Measurements from ENCODE around the gene NDRG2.

NDRG2 gene

DNA sequence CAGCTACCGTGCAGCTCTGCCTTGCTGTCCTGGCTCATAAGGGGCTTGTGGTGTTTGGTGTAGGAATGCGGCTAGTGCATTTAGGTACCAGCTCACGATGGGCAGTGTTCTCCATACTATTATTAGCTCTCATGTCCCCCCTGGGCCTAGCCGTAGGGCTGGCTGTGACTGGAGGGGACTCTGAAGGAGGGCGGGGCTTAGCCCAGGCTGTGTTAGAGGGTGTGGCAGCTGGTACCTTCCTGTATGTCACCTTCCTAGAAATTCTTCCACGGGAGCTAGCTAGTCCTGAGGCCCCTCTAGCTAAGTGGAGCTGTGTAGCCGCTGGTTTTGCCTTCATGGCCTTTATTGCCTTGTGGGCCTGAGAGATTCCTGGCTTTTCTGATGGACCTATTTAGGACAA, 23.6 kb downstream of the NDRG2 start:
- no peak for TF ChIP-seq YY1 (IDR thresholded peaks at IDR 0.05; ENCODE audit: insufficient read depth, insufficient read length)
- TF ChIP-seq SUZ12 (IDR thresholded peaks at IDR 0.05; ENCODE audit: extremely low read depth, insufficient read depth, insufficient read length): no peak
- TF ChIP-seq ZNF274 (IDR thresholded peaks at IDR 0.05; ENCODE audit: low read depth, low read length): no peak
- no peaks in the 10 kb centered on the region for H3K9me3 ChIP-seq (ENCODE audit: insufficient read depth, low read length)
- H3K9ac ChIP-seq (ENCODE audit: insufficient read length, low read depth): no peak overlapping the region
- peaks cover 6% of the 10 kb centered on the region for H3K4me1 ChIP-seq (ENCODE audit: insufficient read depth, insufficient read length)
- DNase-seq (ENCODE audit: low read depth, low spot score): no peak
- H3K27me3 ChIP-seq (ENCODE audit: insufficient read depth, insufficient read length): no peaks in the 10 kb centered on the region
- H3K36me3 ChIP-seq (ENCODE audit: insufficient read depth, insufficient read length, low read length): peaks cover 8% of the 10 kb centered on the region
- no peak overlapping the region for H3K4me3 ChIP-seq (ENCODE audit: insufficient read length, low read depth)

DNA sequence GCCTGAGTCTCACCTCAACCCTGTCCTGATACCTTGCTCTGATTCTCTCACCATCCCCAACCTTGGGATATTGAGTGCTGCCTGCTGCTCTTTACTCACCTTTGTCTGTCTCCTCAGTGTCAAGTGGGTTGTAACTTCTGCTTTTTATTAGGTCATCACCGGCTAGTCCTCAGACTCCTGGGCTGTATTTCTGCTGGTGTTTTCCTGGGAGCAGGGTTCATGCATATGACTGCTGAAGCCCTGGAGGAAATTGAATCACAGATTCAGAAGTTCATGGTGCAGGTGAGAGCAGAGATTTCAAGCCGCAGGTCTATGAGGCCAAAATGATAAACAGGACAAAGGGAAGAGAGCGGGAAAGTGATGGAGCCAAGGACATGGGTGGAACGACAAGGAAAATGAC, 25.3 kb downstream of the NDRG2 start:
- DNase-seq (ENCODE audit: low read depth, low spot score): no peak
- peaks cover 24% of the 10 kb centered on the region for H3K36me3 ChIP-seq (ENCODE audit: insufficient read depth, insufficient read length, low read length)
- TF ChIP-seq SUZ12 (IDR thresholded peaks at IDR 0.05; ENCODE audit: extremely low read depth, insufficient read depth, insufficient read length) (no peak), YY1 (IDR thresholded peaks at IDR 0.05; ENCODE audit: insufficient read depth, insufficient read length) (no peak), ZNF274 (IDR thresholded peaks at IDR 0.05; ENCODE audit: low read depth, low read length) (no peak)
- no peak overlapping the region for H3K9ac ChIP-seq (ENCODE audit: insufficient read length, low read depth)
- H3K4me1 ChIP-seq (ENCODE audit: insufficient read depth, insufficient read length): peaks cover 6% of the 10 kb centered on the region
- no peaks in the 10 kb centered on the region for H3K9me3 ChIP-seq (ENCODE audit: insufficient read depth, low read length)
- no peak overlapping the region for H3K4me3 ChIP-seq (ENCODE audit: insufficient read length, low read depth)
- H3K27me3 ChIP-seq (ENCODE audit: insufficient read depth, insufficient read length): no peaks in the 10 kb centered on the region

DNA sequence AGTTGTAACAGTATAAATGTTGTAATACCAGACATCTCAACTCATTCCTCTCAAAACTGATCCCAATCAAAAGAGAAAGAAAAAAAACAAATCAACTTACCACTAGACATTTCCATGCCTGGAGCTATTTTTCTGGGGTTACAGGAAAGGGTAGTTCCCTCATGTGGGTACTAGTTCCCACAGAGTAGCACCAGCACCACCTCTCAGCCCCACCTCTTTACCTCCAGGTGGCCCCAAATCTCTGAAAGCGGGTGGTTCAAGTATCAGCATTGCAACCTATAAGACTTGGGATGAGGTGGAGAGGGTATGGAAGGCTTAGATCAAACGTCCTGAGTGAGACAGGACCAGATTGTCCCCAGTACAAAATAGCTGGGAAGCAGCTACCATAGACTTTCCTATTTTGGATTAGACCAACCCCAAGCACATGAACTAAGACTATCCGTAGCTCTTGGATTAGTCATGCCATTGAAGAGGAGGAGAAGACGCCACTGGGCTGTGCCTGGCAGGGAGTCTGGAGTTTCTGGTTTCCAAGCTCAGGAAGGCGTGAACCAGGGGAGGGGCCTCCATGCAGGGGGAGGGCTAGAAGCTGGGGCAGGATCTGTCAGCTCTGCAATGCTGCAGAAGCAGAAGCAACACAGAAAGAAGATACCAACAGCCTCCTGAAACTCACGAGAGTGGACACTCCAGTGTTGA, 26.0 kb downstream of the NDRG2 start, which contains the start of gene SLC39A2:
SLC39A2 (plus strand) TSS at position 620 of the 693 bp plus-strand sequence. CDS start 154 bp downstream, outside the sequence.
- TF ChIP-seq YY1 (IDR thresholded peaks at IDR 0.05; ENCODE audit: insufficient read depth, insufficient read length) (no peak), ZNF274 (IDR thresholded peaks at IDR 0.05; ENCODE audit: low read depth, low read length) (no peak), SUZ12 (IDR thresholded peaks at IDR 0.05; ENCODE audit: extremely low read depth, insufficient read depth, insufficient read length) (no peak)
- peaks cover 32% of the 10 kb centered on the region for H3K36me3 ChIP-seq (ENCODE audit: insufficient read depth, insufficient read length, low read length)
- H3K9me3 ChIP-seq (ENCODE audit: insufficient read depth, low read length): no peaks in the 10 kb centered on the region
- peak; percentile 8 for DNase-seq (ENCODE audit: low read depth, low spot score)
- H3K4me1 ChIP-seq (ENCODE audit: insufficient read depth, insufficient read length): peaks cover 6% of the 10 kb centered on the region
- no peak within 1 kb of the TSS for H3K9ac ChIP-seq (ENCODE audit: insufficient read length, low read depth)
- no peaks in the 10 kb centered on the region for H3K27me3 ChIP-seq (ENCODE audit: insufficient read depth, insufficient read length)
- H3K4me3 ChIP-seq (ENCODE audit: insufficient read length, low read depth): no peak within 1 kb of the TSS

DNA sequence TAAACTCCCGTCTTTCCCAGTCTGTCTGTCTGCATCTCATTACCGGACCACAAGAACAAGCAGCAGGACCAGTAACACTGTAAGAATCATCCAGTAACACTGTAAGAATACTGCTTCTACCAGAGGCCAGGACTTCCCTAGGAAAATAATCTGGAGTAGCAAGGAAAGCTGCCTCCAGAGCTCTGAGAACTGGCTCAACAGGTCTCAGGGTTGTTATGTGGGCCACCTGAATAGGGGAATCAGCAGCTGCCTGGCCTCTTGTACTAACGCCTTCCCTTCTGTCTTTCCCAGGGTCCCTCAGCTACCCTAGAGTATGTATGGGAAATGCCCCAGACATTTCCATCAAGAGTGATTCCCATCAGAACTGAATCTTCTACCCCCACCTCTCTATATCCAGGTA, 26.7 kb downstream of the NDRG2 start:
- TF ChIP-seq ZNF274 (IDR thresholded peaks at IDR 0.05; ENCODE audit: low read depth, low read length) (no peak), SUZ12 (IDR thresholded peaks at IDR 0.05; ENCODE audit: extremely low read depth, insufficient read depth, insufficient read length) (no peak), YY1 (IDR thresholded peaks at IDR 0.05; ENCODE audit: insufficient read depth, insufficient read length) (no peak)
- Histone ChIP-seq H3K36me3 (ENCODE audit: insufficient read depth, insufficient read length, low read length) (peaks cover 37% of the 10 kb centered on the region), H3K27me3 (ENCODE audit: insufficient read depth, insufficient read length) (no peaks in the 10 kb centered on the region), H3K4me1 (ENCODE audit: insufficient read depth, insufficient read length) (peaks cover 6% of the 10 kb centered on the region), H3K9me3 (ENCODE audit: insufficient read depth, low read length) (no peaks in the 10 kb centered on the region), H3K4me3 (ENCODE audit: insufficient read length, low read depth) (no peak overlapping the region), H3K9ac (ENCODE audit: insufficient read length, low read depth) (no peak overlapping the region)
- DNase-seq (ENCODE audit: low read depth, low spot score): no peak

DNA sequence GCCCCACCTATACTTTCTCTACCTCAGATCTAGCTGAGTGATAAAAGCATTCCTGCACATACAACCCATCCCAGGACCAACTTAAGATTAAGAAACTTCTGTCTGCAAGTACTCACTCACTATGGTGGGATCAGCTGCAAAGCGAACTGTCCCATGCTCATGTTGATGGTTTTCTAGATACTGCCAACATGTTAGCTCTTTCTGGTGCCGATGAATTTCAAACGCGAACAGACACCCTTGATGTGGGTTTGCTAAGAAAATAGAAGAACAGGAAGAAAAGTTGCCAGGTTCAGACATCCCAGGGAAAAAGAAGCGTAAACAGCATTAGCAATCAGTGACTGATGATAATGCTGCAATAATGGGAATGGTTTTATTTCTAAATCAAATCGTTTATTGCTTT, 27.3 kb downstream of the NDRG2 start:
- no peak overlapping the region for H3K9ac ChIP-seq (ENCODE audit: insufficient read length, low read depth)

DNA sequence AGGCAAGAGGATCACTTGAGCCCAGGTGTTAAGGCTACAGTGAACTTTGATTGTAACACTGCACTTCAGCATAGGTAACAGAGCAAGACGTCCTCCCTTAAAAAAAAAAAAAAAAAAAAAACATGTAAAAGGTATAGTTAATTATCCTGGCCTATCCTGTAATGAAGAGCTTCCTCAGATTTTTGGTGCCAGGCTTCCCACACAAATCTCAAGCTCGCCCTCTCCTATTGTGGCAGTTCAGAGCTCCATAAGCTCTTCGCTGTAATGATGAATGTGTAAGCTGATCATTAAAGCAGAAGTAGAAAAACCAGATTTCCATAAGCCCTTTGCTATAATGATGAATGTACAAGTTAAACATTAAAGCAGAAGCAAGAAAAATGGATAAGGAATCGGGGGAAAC, 27.7 kb downstream of the NDRG2 start:
- no peaks in the 10 kb centered on the region for H3K27me3 ChIP-seq (ENCODE audit: insufficient read depth, insufficient read length)
- H3K9ac ChIP-seq (ENCODE audit: insufficient read length, low read depth): no peak overlapping the region
- no peaks in the 10 kb centered on the region for H3K9me3 ChIP-seq (ENCODE audit: insufficient read depth, low read length)
- H3K4me3 ChIP-seq (ENCODE audit: insufficient read length, low read depth): no peak overlapping the region
- H3K4me1 ChIP-seq (ENCODE audit: insufficient read depth, insufficient read length): peaks cover 6% of the 10 kb centered on the region
- TF ChIP-seq YY1 (IDR thresholded peaks at IDR 0.05; ENCODE audit: insufficient read depth, insufficient read length) (no peak), SUZ12 (IDR thresholded peaks at IDR 0.05; ENCODE audit: extremely low read depth, insufficient read depth, insufficient read length) (no peak), ZNF274 (IDR thresholded peaks at IDR 0.05; ENCODE audit: low read depth, low read length) (no peak)
- peaks cover 47% of the 10 kb centered on the region for H3K36me3 ChIP-seq (ENCODE audit: insufficient read depth, insufficient read length, low read length)
- DNase-seq (ENCODE audit: low read depth, low spot score): no peak

More for the DNA sequence above, 27.3 kb downstream of the NDRG2 start:
- Histone ChIP-seq H3K36me3 (ENCODE audit: insufficient read depth, insufficient read length, low read length) (peaks cover 42% of the 10 kb centered on the region), H3K4me1 (ENCODE audit: insufficient read depth, insufficient read length) (peaks cover 6% of the 10 kb centered on the region), H3K4me3 (ENCODE audit: insufficient read length, low read depth) (no peak overlapping the region), H3K27me3 (ENCODE audit: insufficient read depth, insufficient read length) (no peaks in the 10 kb centered on the region), H3K9me3 (ENCODE audit: insufficient read depth, low read length) (no peaks in the 10 kb centered on the region)
- DNase-seq (ENCODE audit: low read depth, low spot score): no peak
- TF ChIP-seq SUZ12 (IDR thresholded peaks at IDR 0.05; ENCODE audit: extremely low read depth, insufficient read depth, insufficient read length) (no peak), YY1 (IDR thresholded peaks at IDR 0.05; ENCODE audit: insufficient read depth, insufficient read length) (no peak), ZNF274 (IDR thresholded peaks at IDR 0.05; ENCODE audit: low read depth, low read length) (no peak)

DNA sequence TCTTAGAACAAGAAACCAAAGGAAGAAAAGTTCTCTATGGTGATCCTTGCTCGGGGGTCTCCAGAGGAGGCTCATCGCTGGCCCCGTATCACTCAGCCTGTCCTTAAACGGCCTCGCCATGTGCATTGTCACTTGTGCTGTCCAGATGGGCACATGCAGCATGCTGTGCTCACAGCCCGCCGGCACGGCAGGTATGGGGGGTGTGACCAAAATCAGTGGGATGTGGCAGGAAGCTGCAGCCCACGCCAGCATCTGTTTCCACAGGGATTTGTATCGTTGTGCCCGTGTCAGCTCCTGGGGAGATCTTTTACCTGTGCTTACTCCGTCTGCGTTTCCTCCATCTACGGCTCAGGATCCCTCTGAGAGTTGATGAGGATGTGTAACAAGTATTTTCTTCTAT, 28.3 kb downstream of the NDRG2 start:
- H3K36me3 ChIP-seq (ENCODE audit: insufficient read depth, insufficient read length, low read length): peaks cover 52% of the 10 kb centered on the region
- TF ChIP-seq ZNF274 (IDR thresholded peaks at IDR 0.05; ENCODE audit: low read depth, low read length) (no peak), YY1 (IDR thresholded peaks at IDR 0.05; ENCODE audit: insufficient read depth, insufficient read length) (no peak), SUZ12 (IDR thresholded peaks at IDR 0.05; ENCODE audit: extremely low read depth, insufficient read depth, insufficient read length) (no peak)

More for the DNA sequence above, 28.3 kb downstream of the NDRG2 start:
- Histone ChIP-seq H3K4me3 (ENCODE audit: insufficient read length, low read depth) (no peak overlapping the region), H3K27me3 (ENCODE audit: insufficient read depth, insufficient read length) (no peaks in the 10 kb centered on the region), H3K4me1 (ENCODE audit: insufficient read depth, insufficient read length) (peaks cover 6% of the 10 kb centered on the region), H3K9me3 (ENCODE audit: insufficient read depth, low read length) (no peaks in the 10 kb centered on the region), H3K9ac (ENCODE audit: insufficient read length, low read depth) (no peak overlapping the region)
- DNase-seq (ENCODE audit: low read depth, low spot score): no peak

All from NT2/D1 (cell line).